Measurements from ENCODE around the gene CENPO. TPM values are rescaled to one million over a fixed set of nuclear protein-coding genes. Genes with fewer than 3 reads are reported as not detected.
A peak's percentile ranks its signal among the peaks of the same experiment; 100 is the strongest.

The CENPO gene
- total and polyA plus RNA-seq, 2 donors (not counting 1 experiment from before 2014, with no cell fraction given): 9.1 to 12.7 TPM

GRCh38 chr2:24827321-24828237 lies 34.4 kb downstream of the CENPO start:
- Histone ChIP-seq H3K4me1 (ENCODE audit: control insufficient read depth, extremely low read depth, insufficient read depth, low read length) (no peaks in the 10 kb centered on the region), H3K79me2 (ENCODE audit: control insufficient read depth, insufficient read depth, low read length) (no peaks in the 10 kb centered on the region), H3K27me3 (ENCODE audit: control insufficient read depth, insufficient read depth, low read length) (no peaks in the 10 kb centered on the region), H3K4me2 (ENCODE audit: extremely low read depth, insufficient read depth, low read length) (no peak overlapping the region), H3K9ac (ENCODE audit: insufficient read depth, low read length) (no peak overlapping the region), H4K20me1 (ENCODE audit: control insufficient read depth, extremely low read depth, insufficient read depth, low read length) (no peaks in the 10 kb centered on the region), H2AFZ (ENCODE audit: low read length) (no peak overlapping the region), H3K4me3 (replicated peaks in 1 of 4; ENCODE audit: control extremely low read depth in 1 of 4, insufficient read depth in 1 of 4, low read depth in 3 of 4, low read length in 4 of 4) (no peak overlapping the region), H3K27ac (ENCODE audit: insufficient read depth, low read length) (no peak overlapping the region), H3K36me3 (ENCODE audit: control insufficient read depth, insufficient read depth, low read length) (peaks cover 7% of the 10 kb centered on the region), H3K9me3 (ENCODE audit: control insufficient read depth, insufficient read depth, low read depth, low read length) (no peaks in the 10 kb centered on the region)
- peak; percentile 83 to 91 for DNase-seq (ENCODE audit: low read depth in 2 of 2)
- TF ChIP-seq, protein P1, sequence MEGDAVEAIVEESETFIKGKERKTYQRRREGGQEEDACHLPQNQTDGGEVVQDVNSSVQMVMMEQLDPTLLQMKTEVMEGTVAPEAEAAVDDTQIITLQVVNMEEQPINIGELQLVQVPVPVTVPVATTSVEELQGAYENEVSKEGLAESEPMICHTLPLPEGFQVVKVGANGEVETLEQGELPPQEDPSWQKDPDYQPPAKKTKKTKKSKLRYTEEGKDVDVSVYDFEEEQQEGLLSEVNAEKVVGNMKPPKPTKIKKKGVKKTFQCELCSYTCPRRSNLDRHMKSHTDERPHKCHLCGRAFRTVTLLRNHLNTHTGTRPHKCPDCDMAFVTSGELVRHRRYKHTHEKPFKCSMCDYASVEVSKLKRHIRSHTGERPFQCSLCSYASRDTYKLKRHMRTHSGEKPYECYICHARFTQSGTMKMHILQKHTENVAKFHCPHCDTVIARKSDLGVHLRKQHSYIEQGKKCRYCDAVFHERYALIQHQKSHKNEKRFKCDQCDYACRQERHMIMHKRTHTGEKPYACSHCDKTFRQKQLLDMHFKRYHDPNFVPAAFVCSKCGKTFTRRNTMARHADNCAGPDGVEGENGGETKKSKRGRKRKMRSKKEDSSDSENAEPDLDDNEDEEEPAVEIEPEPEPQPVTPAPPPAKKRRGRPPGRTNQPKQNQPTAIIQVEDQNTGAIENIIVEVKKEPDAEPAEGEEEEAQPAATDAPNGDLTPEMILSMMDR (conservative IDR thresholded peaks at IDR 0.05 in 1 of 2, IDR thresholded peaks at IDR 0.05 in 1 of 2; ENCODE audit: low read depth in 1 of 2, low read length in 2 of 2): peak; percentile 97
- TF ChIP-seq EZH2 (IDR thresholded peaks at IDR 0.05; ENCODE audit: low read length, missing control alignments): no peak

DNA sequence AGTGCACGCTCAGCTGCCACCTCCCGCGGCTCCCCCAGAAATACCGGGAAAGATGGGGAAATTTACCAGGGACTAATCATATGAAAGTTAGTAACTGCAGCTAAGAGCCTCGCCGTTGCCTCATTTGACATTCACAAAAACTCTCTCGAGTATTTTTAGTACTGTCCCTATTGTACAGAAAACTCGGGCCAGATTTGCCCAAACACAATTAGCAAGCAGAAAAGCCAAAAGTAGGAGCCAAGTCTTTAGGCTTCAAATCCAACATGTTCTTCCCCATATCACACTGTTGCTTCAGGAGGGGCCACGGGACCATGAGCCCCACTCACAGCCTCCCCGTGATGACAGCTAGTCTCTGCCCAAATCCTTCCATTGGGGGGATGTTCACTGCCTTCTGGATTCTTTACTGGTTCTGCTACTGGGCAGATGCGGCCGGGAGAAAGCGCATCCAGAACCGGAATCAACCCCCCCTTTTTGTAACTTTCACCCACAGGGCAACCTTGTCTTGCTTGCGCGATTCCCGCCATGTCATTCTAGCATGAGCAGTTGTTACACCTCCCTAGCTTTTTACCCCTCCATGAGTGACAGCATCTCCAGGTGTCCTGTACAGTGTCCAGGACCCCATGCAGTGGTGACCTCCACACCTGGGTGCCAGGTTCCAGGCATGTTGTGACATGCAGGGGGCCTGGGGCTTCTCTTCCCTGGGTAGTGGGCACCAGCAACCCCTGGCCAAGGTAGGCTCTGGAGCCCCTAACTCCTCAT lies 35.2 kb downstream of the CENPO start:
- Histone ChIP-seq H3K79me2 (ENCODE audit: control insufficient read depth, insufficient read depth, low read length) (no peaks in the 10 kb centered on the region), H4K20me1 (ENCODE audit: control insufficient read depth, extremely low read depth, insufficient read depth, low read length) (no peaks in the 10 kb centered on the region), H3K4me3 (replicated peaks in 1 of 4; ENCODE audit: control extremely low read depth in 1 of 4, insufficient read depth in 1 of 4, low read depth in 3 of 4, low read length in 4 of 4) (no peak overlapping the region), H3K9ac (ENCODE audit: insufficient read depth, low read length) (no peak overlapping the region), H2AFZ (ENCODE audit: low read length) (no peak overlapping the region), H3K27ac (ENCODE audit: insufficient read depth, low read length) (no peak overlapping the region), H3K4me2 (ENCODE audit: extremely low read depth, insufficient read depth, low read length) (no peak overlapping the region), H3K4me1 (ENCODE audit: control insufficient read depth, extremely low read depth, insufficient read depth, low read length) (no peaks in the 10 kb centered on the region), H3K9me3 (ENCODE audit: control insufficient read depth, insufficient read depth, low read depth, low read length) (no peaks in the 10 kb centered on the region), H3K27me3 (ENCODE audit: control insufficient read depth, insufficient read depth, low read length) (no peaks in the 10 kb centered on the region), H3K36me3 (ENCODE audit: control insufficient read depth, insufficient read depth, low read length) (peaks cover 7% of the 10 kb centered on the region)
- DNase-seq (ENCODE audit: low read depth in 2 of 2): no peak
- TF ChIP-seq EZH2 (IDR thresholded peaks at IDR 0.05; ENCODE audit: low read length, missing control alignments): no peak
- TF ChIP-seq, protein P1 (conservative IDR thresholded peaks at IDR 0.05 in 1 of 2, IDR thresholded peaks at IDR 0.05 in 1 of 2; ENCODE audit: low read depth in 1 of 2, low read length in 2 of 2): no peak

DNA sequence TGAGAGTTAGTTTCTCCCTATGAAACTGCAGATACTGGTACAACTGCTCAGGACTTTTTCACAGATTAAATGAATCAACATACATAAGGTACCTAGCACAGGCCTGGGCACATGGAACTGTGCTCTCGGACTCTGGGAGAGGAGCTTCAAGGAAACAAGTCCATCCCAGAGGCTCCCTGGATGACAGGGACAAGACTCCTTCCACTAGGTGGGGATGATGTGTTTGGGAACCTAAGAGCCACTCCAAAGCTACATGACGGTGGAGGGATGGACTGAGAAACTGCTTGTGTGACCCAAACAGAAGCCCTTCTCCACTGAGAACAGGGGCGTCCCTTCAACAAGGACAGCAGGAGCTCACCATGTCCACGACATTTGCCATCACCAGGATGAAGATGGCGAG lies 37.1 kb downstream of the CENPO start:
- Histone ChIP-seq H4K20me1 (ENCODE audit: control insufficient read depth, extremely low read depth, insufficient read depth, low read length) (no peaks in the 10 kb centered on the region), H3K36me3 (ENCODE audit: control insufficient read depth, insufficient read depth, low read length) (peaks cover 2% of the 10 kb centered on the region), H3K27ac (ENCODE audit: insufficient read depth, low read length) (no peak overlapping the region), H3K4me2 (ENCODE audit: extremely low read depth, insufficient read depth, low read length) (no peak overlapping the region), H3K4me3 (replicated peaks in 1 of 4; ENCODE audit: control extremely low read depth in 1 of 4, insufficient read depth in 1 of 4, low read depth in 3 of 4, low read length in 4 of 4) (no peak overlapping the region), H2AFZ (ENCODE audit: low read length) (no peak overlapping the region), H3K4me1 (ENCODE audit: control insufficient read depth, extremely low read depth, insufficient read depth, low read length) (no peaks in the 10 kb centered on the region), H3K9me3 (ENCODE audit: control insufficient read depth, insufficient read depth, low read depth, low read length) (no peaks in the 10 kb centered on the region), H3K79me2 (ENCODE audit: control insufficient read depth, insufficient read depth, low read length) (no peaks in the 10 kb centered on the region), H3K27me3 (ENCODE audit: control insufficient read depth, insufficient read depth, low read length) (no peaks in the 10 kb centered on the region), H3K9ac (ENCODE audit: insufficient read depth, low read length) (no peak overlapping the region)
- DNase-seq (ENCODE audit: low read depth in 2 of 2): peak; percentile 38 to 46
- no peak for TF ChIP-seq EZH2 (IDR thresholded peaks at IDR 0.05; ENCODE audit: low read length, missing control alignments)
- TF ChIP-seq, protein P1 (conservative IDR thresholded peaks at IDR 0.05 in 1 of 2, IDR thresholded peaks at IDR 0.05 in 1 of 2; ENCODE audit: low read depth in 1 of 2, low read length in 2 of 2): peak; percentile 16 to 28

Measured in fibroblast of lung (primary cell).